Measurements from ENCODE around the gene PRKCA. TPM values are rescaled to one million over a fixed set of nuclear protein-coding genes. Genes with fewer than 3 reads are reported as not detected.

PRKCA gene
- total RNA-seq, 1 donor from 2014 or later: 16.4 TPM

DNA sequence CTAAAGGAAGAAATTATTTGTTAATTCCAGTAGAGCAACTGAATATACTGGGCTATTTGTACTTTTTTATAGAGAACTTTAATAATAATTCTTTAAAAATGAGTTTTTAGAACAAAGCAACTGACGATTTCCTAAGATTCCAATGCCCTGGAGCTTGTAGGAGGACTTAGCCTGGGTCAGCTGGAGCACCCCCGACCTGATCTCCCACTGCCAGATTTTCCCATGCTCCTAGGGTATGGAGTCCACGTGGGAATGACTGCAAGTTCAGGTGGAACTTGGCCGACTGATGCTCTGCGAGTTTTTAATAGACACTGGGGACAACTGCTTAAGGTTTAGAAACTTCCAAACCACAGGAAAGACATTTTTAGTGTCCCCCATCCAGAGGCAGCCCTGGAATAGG is 507.0 kb downstream of the PRKCA start:
- no peaks in the 10 kb centered on the region for H3K4me1 Mint-ChIP-seq (ENCODE audit: low read depth)
- no peak for TF ChIP-seq CTCF (IDR thresholded peaks at IDR 0.05; ENCODE audit: unreplicated experiment)
- no peak overlapping the region for H3K4me3 Mint-ChIP-seq (ENCODE audit: low read depth)
- H3K27ac Mint-ChIP-seq: no peak overlapping the region
- peaks cover 7% of the 10 kb centered on the region for H3K27me3 Mint-ChIP-seq
- H3K36me3 Mint-ChIP-seq (ENCODE audit: insufficient read depth): no peaks in the 10 kb centered on the region
- no peak for DNase-seq (ENCODE audit: low spot score, unreplicated experiment)
- H3K9me3 Mint-ChIP-seq (ENCODE audit: low read depth): no peaks in the 10 kb centered on the region

- TF ChIP-seq CTCF (IDR thresholded peaks at IDR 0.05; ENCODE audit: unreplicated experiment): no peak
- Mint-ChIP-seq H3K4me1 (ENCODE audit: low read depth) (no peaks in the 10 kb centered on the region), H3K4me3 (ENCODE audit: low read depth) (no peak overlapping the region), H3K36me3 (ENCODE audit: insufficient read depth) (no peaks in the 10 kb centered on the region), H3K27ac (no peak overlapping the region), H3K9me3 (ENCODE audit: low read depth) (no peaks in the 10 kb centered on the region), H3K27me3 (peaks cover 7% of the 10 kb centered on the region)
- no peak for DNase-seq (ENCODE audit: low spot score, unreplicated experiment)
These were observed 508.7 kb downstream of the PRKCA start for GRCh38 chr17:66810951-66811682.

DNA sequence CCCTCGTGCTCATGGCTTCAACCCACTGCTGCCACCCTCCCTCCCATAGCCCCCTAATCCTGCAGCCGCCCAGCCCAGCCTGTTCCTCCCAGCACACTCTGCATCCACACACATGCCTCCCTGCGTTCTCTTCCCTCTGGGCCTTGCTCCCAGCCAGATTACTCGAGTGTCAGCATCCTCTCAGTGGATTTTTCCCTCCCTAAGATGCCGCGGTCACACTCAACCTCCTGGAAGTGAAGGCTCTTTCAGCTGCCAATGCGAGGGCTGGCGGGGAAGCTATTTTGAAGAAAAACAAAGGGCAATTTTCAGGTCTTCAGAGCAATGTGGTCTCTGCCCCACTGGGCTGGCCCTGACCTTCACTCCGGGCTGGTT is 509.3 kb downstream of the PRKCA start:
- H3K4me3 Mint-ChIP-seq (ENCODE audit: low read depth): no peak overlapping the region
- no peak for DNase-seq (ENCODE audit: low spot score, unreplicated experiment)
- H3K4me1 Mint-ChIP-seq (ENCODE audit: low read depth): no peaks in the 10 kb centered on the region
- H3K9me3 Mint-ChIP-seq (ENCODE audit: low read depth): no peaks in the 10 kb centered on the region
- peaks cover 7% of the 10 kb centered on the region for H3K27me3 Mint-ChIP-seq
- H3K27ac Mint-ChIP-seq: no peak overlapping the region
- H3K36me3 Mint-ChIP-seq (ENCODE audit: insufficient read depth): no peaks in the 10 kb centered on the region
- TF ChIP-seq CTCF (IDR thresholded peaks at IDR 0.05; ENCODE audit: unreplicated experiment): no peak

DNA sequence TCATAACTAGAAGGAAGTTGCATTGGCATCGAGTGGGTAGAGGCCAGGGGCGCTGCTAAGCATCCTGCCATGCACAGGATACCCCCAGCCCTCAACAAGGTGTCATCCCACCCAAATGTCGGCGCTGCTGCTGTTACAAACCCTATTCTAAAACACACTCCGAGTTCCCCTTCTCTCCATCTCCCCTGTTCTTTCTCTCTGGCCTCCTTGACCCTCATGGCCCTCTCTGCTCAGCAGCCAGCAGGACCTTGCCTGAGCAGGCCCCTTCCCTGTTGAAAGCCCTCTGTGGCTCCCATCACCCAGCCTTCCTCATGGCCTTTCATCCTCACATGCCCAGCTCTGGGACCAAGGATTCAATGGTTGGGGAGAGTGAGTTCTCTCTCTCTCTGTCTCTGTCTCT is 510.2 kb downstream of the PRKCA start:
- no peak for DNase-seq (ENCODE audit: low spot score, unreplicated experiment)
- Mint-ChIP-seq H3K9me3 (ENCODE audit: low read depth) (peaks cover 4% of the 10 kb centered on the region), H3K27me3 (peaks cover 7% of the 10 kb centered on the region), H3K4me1 (ENCODE audit: low read depth) (no peaks in the 10 kb centered on the region), H3K36me3 (ENCODE audit: insufficient read depth) (no peaks in the 10 kb centered on the region), H3K27ac (no peak overlapping the region), H3K4me3 (ENCODE audit: low read depth) (no peak overlapping the region)
- no peak for TF ChIP-seq CTCF (IDR thresholded peaks at IDR 0.05; ENCODE audit: unreplicated experiment)

GRCh38 chr17:66813296-66813695 is 510.9 kb downstream of the PRKCA start:
- H3K4me3 Mint-ChIP-seq (ENCODE audit: low read depth): no peak overlapping the region
- H3K4me1 Mint-ChIP-seq (ENCODE audit: low read depth): no peaks in the 10 kb centered on the region
- H3K9me3 Mint-ChIP-seq (ENCODE audit: low read depth): peaks cover 9% of the 10 kb centered on the region
- TF ChIP-seq CTCF (IDR thresholded peaks at IDR 0.05; ENCODE audit: unreplicated experiment): no peak
- H3K27ac Mint-ChIP-seq: no peak overlapping the region
- peaks cover 7% of the 10 kb centered on the region for H3K27me3 Mint-ChIP-seq
- no peaks in the 10 kb centered on the region for H3K36me3 Mint-ChIP-seq (ENCODE audit: insufficient read depth)
- no peak for DNase-seq (ENCODE audit: low spot score, unreplicated experiment)

Data from progenitor cell of endocrine pancreas (in vitro differentiated cells).